DMS79 (cell line): ENCODE measurements around the gene SLC37A3.
"Not testable (repeated sequence)": the region's sequence is repeated elsewhere in the genome, so short reads cannot be mapped to it uniquely, and the experiment has no call there.

Source experiments
- DNase-seq: peaks from one replicate; lab custom pipeline; 2025; lab: John Stamatoyannopoulos, UW

SLC37A3 gene

GRCh38 chr7:140314573-140315480 lies 83.5 kb downstream of the SLC37A3 start:
- no peak for DNase-seq

- DNase-seq, result no peak
Observed at GRCh38 chr7:140312141-140312846, 86.0 kb downstream of the SLC37A3 start.

- DNase-seq, result not testable (repeated sequence)
Observed at GRCh38 chr7:140311128-140311527, 87.2 kb downstream of the SLC37A3 start.

- DNase-seq, result no peak
Observed at GRCh38 chr7:140310337-140311002, 87.9 kb downstream of the SLC37A3 start.

- no peak for DNase-seq
Observed at GRCh38 chr7:140308060-140308459, 90.3 kb downstream of the SLC37A3 start.

GRCh38 chr7:140304191-140304799 lies 94.0 kb downstream of the SLC37A3 start:
- DNase-seq, result no peak

- no peak for DNase-seq
Observed at GRCh38 chr7:140300243-140301136, 97.8 kb downstream of the SLC37A3 start.

GRCh38 chr7:140298213-140298612 lies 100.1 kb downstream of the SLC37A3 start:
- DNase-seq, result no peak

GRCh38 chr7:140297192-140297591 lies 101.1 kb downstream of the SLC37A3 start:
- DNase-seq, result no peak

- no peak for DNase-seq
Observed at GRCh38 chr7:140295224-140295738, 103.0 kb downstream of the SLC37A3 start.

- DNase-seq, result no peak
Observed at GRCh38 chr7:140294454-140294853, 103.9 kb downstream of the SLC37A3 start.

- DNase-seq, result no peak
Observed at GRCh38 chr7:140292438-140292837, 105.9 kb downstream of the SLC37A3 start.

- DNase-seq, result no peak
Observed at GRCh38 chr7:140289804-140290203, 108.5 kb downstream of the SLC37A3 start.

- DNase-seq, result no peak
Observed at GRCh38 chr7:140287988-140288387, 110.3 kb downstream of the SLC37A3 start.

- no peak for DNase-seq
Observed at GRCh38 chr7:140285938-140286337, 112.4 kb downstream of the SLC37A3 start.

- no peak for DNase-seq
Observed at GRCh38 chr7:140284062-140284461, 114.3 kb downstream of the SLC37A3 start.
